Measurements from ENCODE around the gene CLRN3.

CLRN3 gene

DNA sequence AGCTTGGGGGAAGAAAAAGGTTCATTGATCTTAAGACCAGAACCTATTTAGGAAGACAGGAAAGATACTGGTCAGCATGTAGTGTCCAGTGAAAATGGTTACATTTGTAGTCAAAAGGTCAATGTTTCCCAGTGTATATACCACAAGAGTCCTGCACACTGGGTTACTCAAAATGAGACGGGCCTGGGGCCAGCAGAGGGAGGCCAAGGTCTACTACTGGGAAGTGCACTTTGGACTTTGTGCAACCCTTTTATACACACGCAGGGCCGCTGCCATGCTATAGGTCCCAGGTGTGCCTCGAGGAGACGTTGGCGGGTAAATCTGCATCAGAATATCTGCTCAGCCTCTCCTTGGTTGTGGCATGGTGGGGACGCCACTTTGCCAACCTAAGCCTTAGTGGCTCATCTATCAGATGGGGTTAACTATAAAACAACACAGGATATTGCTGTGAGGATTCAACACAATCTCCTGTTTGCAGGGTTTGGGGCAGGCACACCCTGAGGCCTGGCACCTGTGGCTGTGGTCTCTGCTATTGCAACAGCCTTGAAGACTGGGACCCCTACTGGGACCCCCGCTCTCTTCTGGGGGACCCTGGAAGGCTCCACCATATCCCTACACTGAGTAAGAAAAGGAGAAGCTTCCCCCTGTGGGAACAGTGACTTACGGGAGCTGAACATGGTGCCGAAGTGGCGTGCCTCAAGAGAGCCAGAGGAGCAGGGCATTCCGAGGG, 19.7 kb downstream of the CLRN3 start:
- DNase-seq = no peak

- DNase-seq = no peak
These were observed 20.6 kb downstream of the CLRN3 start for GRCh38 chr10:127872011-127872761.

GRCh38 chr10:127871631-127872010, 21.1 kb downstream of the CLRN3 start:
- DNase-seq = no peak

DNA sequence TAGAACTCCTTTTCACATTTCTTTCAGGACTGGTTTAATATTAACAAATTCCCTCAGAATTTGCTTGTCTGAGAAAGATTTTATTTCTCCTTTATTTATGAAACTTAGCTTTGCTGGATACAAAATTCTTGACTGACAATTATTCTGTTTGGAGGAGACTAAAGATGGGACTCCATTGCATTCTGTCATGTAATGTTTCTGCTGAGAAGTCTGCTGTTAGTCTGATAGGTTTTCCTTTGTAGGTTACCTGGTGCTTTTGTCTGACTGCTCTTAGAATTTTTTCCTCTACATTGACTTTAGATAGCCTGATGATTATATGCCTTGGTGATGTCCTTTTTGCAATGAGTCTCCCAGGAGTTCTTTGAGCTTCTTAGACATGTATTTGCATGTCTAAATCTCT, 23.4 kb downstream of the CLRN3 start:
- no peak for DNase-seq

DNA sequence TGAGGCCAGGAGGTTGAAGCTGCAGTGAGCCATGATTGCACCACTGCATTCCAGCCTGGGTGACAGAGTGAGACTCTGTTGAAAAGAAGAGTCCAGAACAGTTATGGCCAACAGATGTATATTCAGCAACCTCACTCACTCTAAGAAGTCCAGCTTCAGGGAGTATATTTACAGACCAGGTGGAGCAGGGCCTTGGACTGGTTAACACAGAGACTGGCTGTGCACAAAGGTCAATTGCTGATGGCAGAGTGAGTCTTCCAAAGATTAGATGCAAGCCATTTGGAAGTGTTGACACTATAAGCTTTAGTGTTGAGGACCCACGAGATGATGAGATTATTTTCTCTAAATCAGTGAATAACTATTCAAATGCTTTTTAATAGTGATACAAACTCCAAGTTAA, 24.9 kb downstream of the CLRN3 start:
- no peak for DNase-seq

GRCh38 chr10:127866276-127867013, 26.3 kb downstream of the CLRN3 start:
- no peak for DNase-seq

DNA sequence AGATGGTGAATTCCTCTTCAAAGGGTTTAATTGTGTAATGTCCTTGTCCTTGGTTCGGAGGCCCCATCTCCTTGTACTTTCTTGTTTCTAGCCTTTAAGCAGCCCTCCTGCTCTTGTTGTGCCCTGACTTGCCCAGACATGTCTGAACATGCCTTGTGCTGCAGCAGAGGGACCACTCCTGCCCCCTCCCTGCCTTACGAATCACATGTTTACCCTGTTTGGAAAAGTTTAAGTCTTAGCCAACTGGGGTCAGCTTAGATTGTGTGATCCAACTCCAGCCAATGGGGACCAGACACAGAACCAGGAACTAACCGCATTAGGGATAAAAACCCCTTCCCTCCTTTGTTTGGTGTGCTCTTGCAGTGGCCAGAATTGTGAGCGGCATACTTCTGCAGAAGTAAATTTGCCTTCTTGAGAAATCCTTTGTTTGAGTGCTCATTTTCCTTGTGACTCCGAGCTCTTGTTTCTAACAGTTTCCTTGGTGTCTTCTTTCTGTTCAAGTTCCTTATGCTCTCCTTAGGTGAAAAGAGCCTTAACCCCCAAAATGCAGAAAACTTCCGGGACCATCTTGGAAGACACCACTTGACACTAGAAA, 29.4 kb downstream of the CLRN3 start:
- no peak for DNase-seq

- no peak for DNase-seq
These were observed 32.1 kb downstream of the CLRN3 start for GRCh38 chr10:127860592-127860991.

DNA sequence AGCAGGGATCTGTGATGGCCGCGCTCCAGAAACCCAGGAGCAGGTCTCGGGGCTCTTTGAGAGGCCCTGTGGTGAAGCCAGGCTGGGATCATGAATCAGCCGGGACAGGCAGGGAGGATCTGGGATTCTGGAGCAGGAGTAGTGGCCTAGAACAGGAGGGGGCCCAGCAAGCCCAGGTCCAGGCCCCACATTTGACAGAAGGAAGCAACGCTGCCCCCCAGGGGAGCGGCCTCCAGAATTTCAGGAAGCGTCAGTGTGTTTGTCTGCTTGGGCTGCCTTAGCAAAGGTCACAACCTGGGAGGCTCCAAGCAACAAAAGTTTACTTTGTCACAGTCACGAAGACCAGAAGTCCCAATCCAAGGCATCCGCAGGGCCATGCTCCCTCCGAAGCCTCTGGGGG, 36.8 kb downstream of the CLRN3 start:
- DNase-seq = no peak

- DNase-seq = no peak
These were observed 37.2 kb downstream of the CLRN3 start for GRCh38 chr10:127855591-127855881.

DNA sequence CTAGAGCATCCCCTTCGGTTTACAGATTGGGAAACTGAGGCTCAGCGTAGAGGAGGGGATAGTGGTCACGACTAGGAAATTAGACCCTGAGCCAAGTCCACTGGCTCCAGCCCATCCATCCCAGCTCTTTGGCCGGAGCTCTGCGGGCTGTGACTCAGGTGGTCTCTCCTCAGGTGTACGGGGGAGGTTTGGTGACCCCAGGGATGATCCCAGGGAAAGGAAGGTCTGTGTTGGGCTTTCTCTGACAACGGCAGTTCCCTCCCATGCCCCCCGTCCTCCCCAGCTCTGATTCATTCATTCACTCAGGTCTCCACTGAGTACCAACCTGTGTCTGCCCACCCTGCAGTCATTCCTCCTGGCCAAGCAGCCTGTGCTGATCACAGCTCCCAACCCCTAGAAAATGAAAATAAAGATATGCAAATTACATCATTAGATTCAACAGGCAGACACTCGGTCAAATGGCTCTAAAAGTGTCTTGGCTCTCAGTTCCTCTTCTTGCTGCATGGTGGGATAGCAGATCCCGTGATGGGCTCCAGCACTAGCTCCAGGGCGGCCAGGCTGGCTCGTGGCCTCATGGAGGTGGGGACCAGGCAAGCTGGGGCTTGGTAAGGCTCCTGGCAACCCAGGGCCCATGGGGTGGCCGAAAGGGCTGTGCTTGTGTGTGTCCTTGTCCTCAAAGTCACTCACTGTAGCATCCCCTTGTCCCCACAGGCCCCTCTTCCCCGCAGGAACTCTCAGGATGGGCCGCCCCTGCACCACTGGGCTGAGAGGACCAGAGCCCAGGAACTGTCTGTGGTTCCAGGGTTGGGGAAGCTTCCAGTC, 37.8 kb downstream of the CLRN3 start:
- DNase-seq = no peak

- DNase-seq = peak; percentile 48 to 53
These were observed 38.6 kb downstream of the CLRN3 start for GRCh38 chr10:127853868-127854768.

DNA sequence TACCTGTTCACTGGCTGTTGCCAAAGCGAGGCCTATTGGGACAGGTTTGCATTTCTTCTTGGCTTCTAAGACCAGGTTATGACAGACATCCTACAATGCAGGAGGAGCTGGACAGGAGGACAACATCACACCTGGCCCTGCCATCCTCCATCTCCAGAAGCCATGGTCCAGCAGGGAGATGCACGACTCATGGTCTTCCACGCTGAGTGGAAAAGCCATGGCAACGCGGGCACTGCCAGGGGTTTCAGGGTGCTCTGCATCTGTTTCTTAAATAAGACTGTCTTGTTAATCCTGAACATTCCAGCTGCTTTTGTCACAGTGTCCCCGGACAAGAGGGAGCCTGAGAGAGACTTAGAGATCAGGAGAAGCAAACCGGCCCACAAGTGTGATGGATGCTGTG, 40.3 kb downstream of the CLRN3 start:
- DNase-seq = no peak

DNA sequence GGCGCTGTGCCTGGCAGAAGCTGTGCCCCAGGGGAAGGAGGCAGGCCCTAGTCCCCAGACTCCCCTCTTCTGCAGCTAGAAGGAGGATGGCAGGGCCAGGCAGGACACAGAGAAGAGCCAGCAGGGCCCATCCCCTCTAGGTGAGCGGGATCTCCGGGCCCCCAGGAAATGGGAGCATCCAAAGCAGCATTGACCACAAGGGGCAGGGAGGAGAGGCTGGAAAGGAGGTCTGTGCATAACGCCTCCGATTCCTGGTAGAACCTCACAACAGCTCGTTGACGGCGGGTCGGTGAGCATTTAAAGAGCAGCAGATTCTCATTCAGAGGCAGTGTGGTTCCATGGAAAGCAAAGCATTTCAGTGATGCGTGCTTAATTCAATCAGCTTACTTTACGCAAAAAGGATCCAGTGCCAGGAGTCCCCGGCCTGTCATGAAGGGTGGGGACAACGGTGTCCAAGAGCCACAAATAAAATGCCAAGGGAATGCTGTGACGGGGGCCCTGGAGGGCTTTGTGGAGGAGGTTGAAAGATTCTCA, 41.0 kb downstream of the CLRN3 start:
- no peak for DNase-seq

DNA sequence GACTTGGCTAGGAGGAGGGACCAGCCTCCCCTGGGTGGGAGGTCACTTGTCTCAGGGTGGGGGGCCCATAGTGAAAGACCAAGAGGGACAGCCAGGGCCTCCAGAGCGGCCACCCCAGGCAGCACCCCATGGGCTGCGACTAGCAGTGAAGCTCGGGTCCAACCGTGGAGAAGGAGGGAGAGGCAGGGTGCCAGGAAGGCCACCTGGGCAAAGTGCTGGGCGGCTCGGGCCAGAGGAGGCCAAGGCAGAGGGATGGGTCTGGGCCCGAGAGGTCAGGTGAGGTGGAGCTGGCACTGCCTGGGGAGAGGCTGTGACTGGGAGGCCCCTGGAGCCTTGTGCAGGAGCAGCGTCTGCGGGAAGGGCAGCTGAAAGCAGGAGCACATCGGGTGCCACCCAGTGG, 41.8 kb downstream of the CLRN3 start:
- DNase-seq = no peak

- no peak for DNase-seq
These were observed 42.8 kb downstream of the CLRN3 start for GRCh38 chr10:127849921-127850320.

DNA sequence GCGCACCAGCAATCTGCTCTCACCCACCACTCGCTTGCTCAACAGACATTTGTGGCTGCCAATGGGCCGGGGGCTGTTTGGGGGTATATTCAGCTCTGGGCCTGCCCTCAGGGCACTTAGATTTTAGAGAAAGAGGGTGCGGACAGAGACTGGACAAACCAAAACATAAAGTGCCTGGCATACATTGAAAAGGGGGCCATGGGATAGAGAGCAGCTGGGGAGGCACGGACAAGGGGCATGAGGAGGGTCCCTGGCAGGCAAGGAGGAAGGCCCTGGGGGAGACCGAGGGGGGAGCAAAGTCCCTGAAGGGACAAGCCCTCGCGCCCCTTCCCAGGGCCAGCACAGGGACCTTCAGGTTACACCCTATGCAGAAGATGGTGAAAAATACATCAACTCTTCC, 43.5 kb downstream of the CLRN3 start:
- DNase-seq = no peak

DNA sequence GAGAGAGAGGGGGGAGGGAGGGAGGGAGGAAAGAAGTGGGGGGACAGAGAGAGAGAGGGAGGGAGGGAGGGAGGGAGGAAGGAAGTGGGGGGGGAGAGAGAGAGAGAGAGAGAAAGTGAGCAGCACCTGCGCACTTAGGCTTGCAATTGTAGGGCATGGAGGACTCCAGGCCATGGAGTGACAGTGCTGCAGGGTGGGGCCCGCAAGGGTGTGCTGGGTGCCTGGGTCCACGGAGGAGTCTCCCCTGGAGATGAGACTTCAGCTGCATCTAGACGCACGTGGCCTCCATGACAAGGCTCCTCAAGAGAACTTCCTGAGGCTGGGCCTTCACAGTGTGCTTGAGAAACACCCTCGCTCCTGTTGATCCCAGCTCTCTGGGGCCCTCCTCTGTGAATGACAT, 44.5 kb downstream of the CLRN3 start:
- no peak for DNase-seq

GRCh38 chr10:127845756-127846155, 47.0 kb downstream of the CLRN3 start:
- no peak for DNase-seq

DNA sequence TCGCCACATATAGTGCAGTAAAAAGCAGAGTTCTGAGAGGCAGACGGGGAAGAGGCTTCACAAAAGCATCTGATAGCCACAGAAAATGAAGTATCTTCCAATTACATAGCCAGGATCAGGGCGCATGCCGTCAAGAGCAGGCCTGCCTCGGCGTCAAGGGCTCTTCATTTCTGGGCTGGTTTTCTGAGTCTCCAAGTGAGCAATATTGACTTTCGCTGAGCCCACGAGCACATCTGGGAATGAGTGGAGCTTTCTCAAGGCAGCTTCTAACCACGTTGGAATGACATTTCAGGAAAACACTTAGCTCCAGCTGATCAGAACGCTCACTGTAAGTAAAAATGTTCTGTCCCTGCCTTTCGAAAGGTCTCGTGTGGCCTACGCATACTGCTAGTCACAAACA, 51.9 kb downstream of the CLRN3 start:
- DNase-seq = no peak

- no peak for DNase-seq
These were observed 55.8 kb downstream of the CLRN3 start for GRCh38 chr10:127836966-127837365.

- no peak for DNase-seq
These were observed 56.6 kb downstream of the CLRN3 start for GRCh38 chr10:127836176-127836575.
